NCI-H524 (cell line): ENCODE measurements around the gene CCDC82.

ENCODE experiments used
- DNase-seq, 2 experiments: peaks; one replicate each; lab custom pipeline; 2025; lab: John Stamatoyannopoulos, UW

Gene CCDC82

GRCh38 chr11:96306933-96307775 is 82.6 kb downstream of the CCDC82 start:
- no peak for DNase-seq

- DNase-seq, result no peak
Measured at GRCh38 chr11:96306600-96306932, 83.1 kb downstream of the CCDC82 start.

- no peak for DNase-seq
Measured at GRCh38 chr11:96306071-96306470, 83.6 kb downstream of the CCDC82 start.

GRCh38 chr11:96303980-96304379 is 85.7 kb downstream of the CCDC82 start:
- DNase-seq, result no peak

GRCh38 chr11:96303064-96303463 is 86.6 kb downstream of the CCDC82 start:
- no peak for DNase-seq
